HG03108 (cell line): ENCODE results near the gene DNAL1.

ENCODE experiments used
- ATAC-seq: cut with Tn5 transposase; IDR thresholded peaks from one replicate; pipeline ENCODE4 v1.9.1; 2021; ENCODE audit warnings: moderate library complexity; ENCODE audit not compliant: unreplicated experiment

The DNAL1 gene

DNA sequence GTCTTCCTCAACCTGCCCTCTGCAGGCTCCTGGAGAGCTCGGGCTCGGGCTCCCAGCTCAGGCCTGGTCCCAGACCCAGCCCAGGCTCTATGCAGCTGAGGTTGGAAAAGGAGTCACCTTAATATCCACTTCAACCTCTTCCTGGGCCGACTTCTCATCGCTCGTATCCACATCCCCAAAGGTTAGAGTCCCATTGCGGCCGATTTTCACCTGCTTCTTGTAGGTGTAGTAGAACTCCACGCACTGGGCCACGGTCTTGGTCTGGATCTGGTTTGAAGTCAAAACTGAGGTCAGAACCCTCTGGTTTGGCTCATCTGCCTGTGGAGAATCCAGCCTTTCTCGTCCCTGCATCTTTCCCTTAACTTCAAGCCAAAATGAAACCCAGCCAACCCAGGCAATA is 77.8 kb downstream of the DNAL1 start:
- ATAC-seq, result no peak

GRCh38 chr14:73723406-73723796 is 78.6 kb downstream of the DNAL1 start:
- peak; percentile 55 for ATAC-seq

DNA sequence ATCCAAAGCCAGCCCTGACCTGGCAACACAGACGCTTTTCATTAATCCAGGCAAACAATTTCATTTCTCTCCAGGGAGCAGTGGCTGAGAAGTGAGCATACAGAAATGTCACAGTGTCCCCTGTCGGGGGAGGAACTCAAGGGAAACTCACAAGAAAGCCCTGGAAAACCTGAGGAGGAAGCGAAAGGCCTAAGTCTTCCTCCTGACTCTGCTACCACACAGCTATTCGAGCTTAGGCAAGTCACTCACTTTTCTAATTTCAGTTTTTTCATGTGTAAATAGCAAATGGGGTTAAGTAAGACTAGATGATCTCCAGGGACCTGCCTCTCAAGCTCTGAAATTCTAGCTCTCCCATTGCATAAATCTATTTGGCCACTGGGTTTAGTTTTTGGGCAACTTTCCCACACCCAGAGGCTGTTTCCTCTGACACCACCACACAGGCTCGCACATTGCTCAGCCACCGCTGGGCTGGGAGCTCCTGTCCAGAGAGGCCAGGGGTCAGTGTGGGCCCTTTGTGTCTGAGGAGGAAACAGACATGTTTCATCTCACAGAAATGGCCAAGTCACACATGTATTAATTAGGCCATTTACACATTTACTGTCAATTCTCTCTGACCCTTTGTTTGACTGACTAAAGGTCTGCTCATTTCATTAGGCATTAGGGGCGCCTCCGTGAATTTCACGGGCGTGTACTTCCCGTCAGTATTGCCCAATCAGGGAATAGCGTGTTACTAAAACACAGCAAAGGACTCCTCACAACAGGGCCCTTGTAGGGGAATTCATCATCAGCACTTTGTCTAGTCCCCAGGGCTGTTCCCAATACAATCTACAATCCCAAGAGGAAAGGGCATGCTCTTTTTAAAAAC is 79.2 kb downstream of the DNAL1 start:
- ATAC-seq, result peak; percentile 18

- ATAC-seq, result no peak
Observed at GRCh38 chr14:73724696-73725095, 79.9 kb downstream of the DNAL1 start.

DNA sequence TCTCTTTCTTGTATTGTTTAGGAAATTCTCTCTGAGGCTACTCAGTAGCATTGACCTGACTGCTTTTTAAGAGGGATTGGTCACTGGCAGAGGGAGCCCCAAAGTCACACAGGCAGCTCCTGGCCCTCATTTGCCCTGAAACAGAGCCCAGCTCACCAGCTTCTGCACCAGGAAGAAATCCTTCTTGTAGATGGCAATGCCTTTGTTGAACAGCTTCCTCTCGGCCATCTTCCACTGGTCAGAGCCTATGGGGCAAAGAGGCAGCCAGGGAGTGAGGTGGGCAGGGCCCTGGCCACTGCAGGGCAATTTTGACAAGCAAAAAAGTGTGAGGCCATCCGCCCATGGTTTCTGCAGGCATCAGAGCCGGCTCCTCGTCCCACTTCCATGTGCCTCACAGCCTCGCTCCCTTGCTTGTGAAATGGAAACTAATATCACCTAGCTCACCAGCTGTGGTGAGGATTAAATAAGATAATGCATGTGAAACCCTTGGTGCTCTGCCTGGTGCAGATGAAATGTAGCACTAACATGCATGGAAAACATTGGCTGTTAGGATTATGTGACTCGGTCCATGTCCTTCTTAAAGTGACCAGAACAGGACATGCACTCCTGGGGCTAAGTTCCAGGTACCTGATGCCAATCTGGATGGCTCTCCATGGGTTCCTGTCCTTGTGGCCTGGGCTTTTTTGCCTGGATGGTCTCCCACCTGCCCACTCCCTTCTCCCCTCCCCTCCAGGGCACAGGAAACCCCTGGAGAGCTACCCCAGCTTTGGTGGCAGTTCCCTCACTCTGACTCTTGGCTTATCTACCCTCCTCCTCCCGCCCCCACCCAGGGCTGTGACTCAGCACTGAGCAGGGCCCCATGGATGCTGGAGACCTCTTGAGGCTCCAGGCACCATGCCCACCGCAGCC is 80.6 kb downstream of the DNAL1 start:
- ATAC-seq, result no peak

DNA sequence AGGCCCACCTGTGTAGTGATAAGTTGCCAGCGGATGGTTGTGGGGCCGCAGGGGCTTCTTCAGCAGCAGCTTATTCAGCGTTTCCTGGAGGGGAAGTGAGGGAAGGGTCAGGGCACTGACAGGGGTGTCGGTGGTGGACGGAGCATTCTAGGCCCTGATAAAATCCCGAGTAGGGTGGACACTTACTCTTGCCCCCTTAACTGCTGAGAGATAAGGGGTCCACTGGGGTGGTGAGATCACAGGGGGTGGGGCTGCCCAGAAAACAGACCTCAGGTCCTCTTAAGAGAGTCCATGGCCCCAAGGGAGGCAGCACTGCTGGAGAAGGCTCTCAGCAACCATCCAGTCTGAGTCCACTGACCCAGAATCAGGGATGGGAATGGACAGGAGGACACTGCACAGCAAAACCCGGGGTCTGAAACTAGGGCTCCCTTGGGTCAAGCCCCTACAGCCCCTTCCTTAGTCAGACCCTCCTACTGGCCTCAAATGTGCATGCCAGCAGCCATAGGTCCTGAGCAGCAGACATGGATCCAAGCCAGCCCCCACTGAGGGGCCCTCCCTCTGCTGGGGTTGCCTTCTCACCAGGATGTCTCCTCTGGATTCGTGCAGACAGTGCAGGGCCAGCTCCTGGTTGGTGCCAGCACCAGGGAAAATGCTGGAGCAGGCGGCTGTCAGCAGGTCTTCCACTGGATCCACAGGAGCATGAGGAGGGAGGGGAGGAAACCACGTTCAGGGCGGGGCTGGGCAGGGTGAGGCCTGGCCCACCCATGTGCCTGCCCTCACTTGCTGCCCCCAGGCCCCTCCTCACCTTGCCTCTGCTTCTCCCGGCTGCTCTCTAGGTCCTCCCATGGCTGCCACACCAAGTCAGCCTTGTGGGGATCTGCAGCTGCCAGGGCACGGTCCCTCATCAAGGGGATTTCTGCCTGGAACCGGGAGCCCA is 81.5 kb downstream of the DNAL1 start:
- no peak for ATAC-seq

DNA sequence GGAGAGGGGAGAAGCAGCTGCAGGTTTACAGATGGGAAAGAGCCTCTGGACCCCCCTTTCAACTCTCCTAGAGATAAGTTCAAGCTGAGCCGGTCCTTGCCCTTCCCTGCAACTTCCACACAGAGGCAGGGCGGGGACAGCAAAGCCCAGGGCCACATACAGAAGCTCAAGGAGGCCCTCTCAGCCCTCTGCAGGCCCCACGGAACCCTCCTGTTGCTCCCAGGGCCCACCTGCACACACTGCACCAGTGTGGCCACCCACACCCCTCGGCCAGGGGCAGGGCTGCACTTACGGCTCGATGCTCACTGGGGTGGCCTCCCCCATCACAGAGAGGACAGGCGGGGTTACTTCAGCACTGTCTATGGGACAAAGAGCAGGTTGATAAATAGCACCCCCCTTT is 82.4 kb downstream of the DNAL1 start:
- no peak for ATAC-seq

GRCh38 chr14:73728717-73729330 is 84.0 kb downstream of the DNAL1 start:
- ATAC-seq, result no peak

- no peak for ATAC-seq
Observed at GRCh38 chr14:73729556-73730265, 84.9 kb downstream of the DNAL1 start.

DNA sequence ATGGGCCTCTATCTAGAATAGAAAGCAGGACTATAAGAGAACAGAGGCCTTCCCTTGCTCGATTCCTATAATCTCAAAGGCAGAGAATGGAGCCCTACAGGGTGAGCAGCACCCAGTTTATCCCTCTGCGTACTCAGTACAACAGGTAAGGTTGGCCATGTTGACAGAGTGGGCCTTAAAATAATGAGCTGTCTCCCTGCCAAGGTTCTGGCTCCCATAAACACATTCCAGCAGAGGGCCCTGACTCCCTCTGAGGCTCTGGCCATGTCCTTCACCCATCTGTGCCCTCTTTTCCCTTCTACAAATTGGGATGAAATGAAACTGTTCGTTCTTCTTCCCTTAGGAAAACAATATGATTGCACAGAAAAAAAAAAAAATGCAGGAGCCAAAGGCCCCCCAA is 86.3 kb downstream of the DNAL1 start:
- no peak for ATAC-seq

DNA sequence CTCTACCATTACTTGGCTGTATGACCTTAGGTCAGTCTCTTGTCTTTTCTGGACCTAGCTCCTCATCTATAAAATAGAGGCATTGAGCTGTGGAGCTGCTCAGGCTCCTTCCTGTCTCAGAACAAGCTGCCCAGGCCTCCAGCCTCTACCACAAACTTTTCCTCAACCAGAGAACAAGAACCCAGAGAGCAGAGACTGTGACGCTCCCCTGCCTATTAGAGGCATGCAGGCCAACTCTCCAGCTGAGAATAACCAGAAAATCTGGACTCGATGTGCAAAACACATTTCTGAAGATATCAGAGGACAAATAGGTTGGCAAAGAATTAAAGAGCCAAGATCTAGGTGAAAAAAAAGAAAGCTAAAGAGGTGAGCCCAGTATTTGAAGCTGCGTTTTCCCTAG is 87.2 kb downstream of the DNAL1 start:
- no peak for ATAC-seq

DNA sequence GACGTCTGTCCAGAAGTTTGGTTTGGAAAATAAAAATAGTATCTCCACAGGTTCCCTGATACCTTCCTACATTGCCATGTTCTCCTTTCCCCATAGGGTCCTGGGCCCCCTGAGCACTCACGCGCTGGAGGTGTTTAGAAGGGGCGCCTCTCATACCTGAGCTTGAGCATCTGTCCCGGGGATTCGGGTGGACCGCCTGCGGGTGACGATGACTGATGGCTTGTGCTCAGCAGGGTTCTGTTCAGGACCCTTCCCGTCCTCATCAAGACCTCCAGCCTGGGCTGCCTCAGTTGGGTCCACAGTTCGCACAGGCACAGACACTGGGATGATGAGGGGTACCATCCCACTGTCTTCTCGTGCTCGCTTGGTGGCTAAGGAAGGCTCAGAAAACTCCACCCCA is 92.1 kb downstream of the DNAL1 start:
- no peak for ATAC-seq

GRCh38 chr14:73738518-73739173 is 93.9 kb downstream of the DNAL1 start:
- no peak for ATAC-seq

- ATAC-seq, result no peak
Observed at GRCh38 chr14:73739174-73739898, 94.5 kb downstream of the DNAL1 start.

- ATAC-seq, result no peak
Observed at GRCh38 chr14:73739899-73740617, 95.3 kb downstream of the DNAL1 start.

- no peak for ATAC-seq
Observed at GRCh38 chr14:73740618-73741326, 96.0 kb downstream of the DNAL1 start.

DNA sequence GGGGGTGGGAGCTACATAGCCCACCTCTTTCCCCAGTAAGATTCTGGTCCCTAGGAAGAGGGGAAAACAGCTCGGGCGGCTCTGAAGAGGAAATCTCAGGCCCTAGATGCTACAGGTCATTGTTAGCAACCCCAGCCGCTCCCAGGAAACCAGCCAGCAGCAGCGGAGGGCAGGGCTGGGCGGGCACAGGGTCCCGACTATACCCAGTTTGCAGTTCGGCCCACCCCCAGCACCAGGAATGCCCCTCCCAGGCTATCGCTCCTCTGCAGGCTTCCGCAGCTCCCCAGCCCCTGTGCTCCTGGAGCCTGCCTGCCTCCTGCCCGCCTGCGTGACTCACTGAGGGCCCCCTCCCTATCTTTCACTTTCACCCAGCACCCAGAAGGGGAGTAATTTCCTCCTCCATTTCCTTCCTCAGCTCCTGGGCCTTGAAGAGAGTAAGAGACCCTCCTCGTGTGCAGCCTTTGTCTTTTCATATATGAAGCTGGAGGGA is 96.6 kb downstream of the DNAL1 start:
- no peak for ATAC-seq
